ENCODE data around the gene PARD3B. TPM values are rescaled to one million over a fixed set of nuclear protein-coding genes. Genes with fewer than 3 reads are reported as not detected.

The PARD3B gene
- total and polyA plus RNA-seq, 2 donors (not counting 1 experiment from before 2014, with no cell fraction given) = 7.4 to 20.6 TPM

- Histone ChIP-seq H3K4me1 (ENCODE audit: control insufficient read depth, extremely low read depth, insufficient read depth, low read length) (no peaks in the 10 kb centered on the region), H2AFZ (ENCODE audit: low read length) (no peak overlapping the region), H3K36me3 (ENCODE audit: control insufficient read depth, insufficient read depth, low read length) (no peaks in the 10 kb centered on the region), H3K9ac (ENCODE audit: insufficient read depth, low read length) (no peak overlapping the region), H3K9me3 (ENCODE audit: control insufficient read depth, insufficient read depth, low read depth, low read length) (no peaks in the 10 kb centered on the region), H3K27ac (ENCODE audit: insufficient read depth, low read length) (no peak overlapping the region), H3K4me3 (replicated peaks in 1 of 4; ENCODE audit: control extremely low read depth in 1 of 4, insufficient read depth in 1 of 4, low read depth in 3 of 4, low read length in 4 of 4) (no peak overlapping the region), H3K4me2 (ENCODE audit: extremely low read depth, insufficient read depth, low read length) (no peak overlapping the region), H4K20me1 (ENCODE audit: control insufficient read depth, extremely low read depth, insufficient read depth, low read length) (no peaks in the 10 kb centered on the region), H3K79me2 (ENCODE audit: control insufficient read depth, insufficient read depth, low read length) (no peaks in the 10 kb centered on the region), H3K27me3 (ENCODE audit: control insufficient read depth, insufficient read depth, low read length) (no peaks in the 10 kb centered on the region)
- TF ChIP-seq CTCF (conservative IDR thresholded peaks at IDR 0.05 in 1 of 2, IDR thresholded peaks at IDR 0.05 in 1 of 2; ENCODE audit: low read depth in 1 of 2, low read length in 2 of 2) = no peak
- no peak for TF ChIP-seq EZH2 (IDR thresholded peaks at IDR 0.05; ENCODE audit: low read length, missing control alignments)
- DNase-seq (ENCODE audit: low read depth in 2 of 2) = no peak
Measured at GRCh38 chr2:205169464-205169863, 624.2 kb downstream of the PARD3B start.

GRCh38 chr2:205170399-205170798, 625.1 kb downstream of the PARD3B start:
- H3K9me3 ChIP-seq (ENCODE audit: control insufficient read depth, insufficient read depth, low read depth, low read length) = no peaks in the 10 kb centered on the region
- H3K4me1 ChIP-seq (ENCODE audit: control insufficient read depth, extremely low read depth, insufficient read depth, low read length) = no peaks in the 10 kb centered on the region
- no peaks in the 10 kb centered on the region for H4K20me1 ChIP-seq (ENCODE audit: control insufficient read depth, extremely low read depth, insufficient read depth, low read length)
- no peak overlapping the region for H2AFZ ChIP-seq (ENCODE audit: low read length)
- H3K79me2 ChIP-seq (ENCODE audit: control insufficient read depth, insufficient read depth, low read length) = no peaks in the 10 kb centered on the region
- no peak for TF ChIP-seq EZH2 (IDR thresholded peaks at IDR 0.05; ENCODE audit: low read length, missing control alignments)
- TF ChIP-seq CTCF (conservative IDR thresholded peaks at IDR 0.05 in 1 of 2, IDR thresholded peaks at IDR 0.05 in 1 of 2; ENCODE audit: low read depth in 1 of 2, low read length in 2 of 2) = no peak
- no peak overlapping the region for H3K4me2 ChIP-seq (ENCODE audit: extremely low read depth, insufficient read depth, low read length)
- H3K36me3 ChIP-seq (ENCODE audit: control insufficient read depth, insufficient read depth, low read length) = no peaks in the 10 kb centered on the region
- no peak for DNase-seq (ENCODE audit: low read depth in 2 of 2)
- no peak overlapping the region for H3K4me3 ChIP-seq (replicated peaks in 1 of 4; ENCODE audit: control extremely low read depth in 1 of 4, insufficient read depth in 1 of 4, low read depth in 3 of 4, low read length in 4 of 4)
- H3K27me3 ChIP-seq (ENCODE audit: control insufficient read depth, insufficient read depth, low read length) = no peaks in the 10 kb centered on the region
- H3K9ac ChIP-seq (ENCODE audit: insufficient read depth, low read length) = no peak overlapping the region
- H3K27ac ChIP-seq (ENCODE audit: insufficient read depth, low read length) = no peak overlapping the region

- peak in 1 of 2 donors; percentile 81 for DNase-seq (ENCODE audit: low read depth in 2 of 2)
- no peak overlapping the region for H3K4me2 ChIP-seq (ENCODE audit: extremely low read depth, insufficient read depth, low read length)
- no peaks in the 10 kb centered on the region for H3K27me3 ChIP-seq (ENCODE audit: control insufficient read depth, insufficient read depth, low read length)
- no peak overlapping the region for H2AFZ ChIP-seq (ENCODE audit: low read length)
- no peak overlapping the region for H3K9ac ChIP-seq (ENCODE audit: insufficient read depth, low read length)
- no peak overlapping the region for H3K4me3 ChIP-seq (replicated peaks in 1 of 4; ENCODE audit: control extremely low read depth in 1 of 4, insufficient read depth in 1 of 4, low read depth in 3 of 4, low read length in 4 of 4)
- H4K20me1 ChIP-seq (ENCODE audit: control insufficient read depth, extremely low read depth, insufficient read depth, low read length) = no peaks in the 10 kb centered on the region
- no peaks in the 10 kb centered on the region for H3K9me3 ChIP-seq (ENCODE audit: control insufficient read depth, insufficient read depth, low read depth, low read length)
- no peaks in the 10 kb centered on the region for H3K36me3 ChIP-seq (ENCODE audit: control insufficient read depth, insufficient read depth, low read length)
- H3K4me1 ChIP-seq (ENCODE audit: control insufficient read depth, extremely low read depth, insufficient read depth, low read length) = no peaks in the 10 kb centered on the region
- TF ChIP-seq EZH2 (IDR thresholded peaks at IDR 0.05; ENCODE audit: low read length, missing control alignments) (no peak), CTCF (conservative IDR thresholded peaks at IDR 0.05 in 1 of 2, IDR thresholded peaks at IDR 0.05 in 1 of 2; ENCODE audit: low read depth in 1 of 2, low read length in 2 of 2) (no peak)
- H3K79me2 ChIP-seq (ENCODE audit: control insufficient read depth, insufficient read depth, low read length) = no peaks in the 10 kb centered on the region
- no peak overlapping the region for H3K27ac ChIP-seq (ENCODE audit: insufficient read depth, low read length)
Measured at GRCh38 chr2:205171261-205171940, 626.1 kb downstream of the PARD3B start.

Data from fibroblast of lung (primary cell).